HPDE6-E6E7 (cell line): ENCODE measurements around the gene WDR7.

ENCODE experiments used
- DNase-seq: peaks from one replicate; pipeline ENCODE4 v3.0.0; 2011; ENCODE audit warnings: missing footprints; ENCODE audit errors: extremely low spot score

Gene WDR7

DNA sequence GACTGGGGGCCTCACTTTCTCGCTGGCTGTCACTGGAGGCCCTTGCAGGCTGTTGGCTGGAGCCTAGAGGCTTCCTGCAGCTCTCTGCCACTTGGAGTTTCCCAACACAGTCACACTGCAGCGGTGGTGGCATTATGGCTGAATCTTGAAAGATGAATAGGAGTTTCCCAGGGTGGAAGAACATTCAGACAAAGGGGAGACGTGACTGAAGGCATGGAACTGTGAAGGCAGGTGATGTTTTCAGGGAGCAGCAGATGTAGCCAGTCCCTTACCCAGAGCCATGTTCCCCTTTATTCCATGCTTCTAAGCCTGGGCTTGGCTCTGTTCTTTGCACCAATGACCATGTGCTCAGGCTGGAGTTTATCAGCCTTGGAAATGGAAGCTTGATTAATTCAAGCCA, 389.0 kb downstream of the WDR7 start:
- no peak for DNase-seq

DNA sequence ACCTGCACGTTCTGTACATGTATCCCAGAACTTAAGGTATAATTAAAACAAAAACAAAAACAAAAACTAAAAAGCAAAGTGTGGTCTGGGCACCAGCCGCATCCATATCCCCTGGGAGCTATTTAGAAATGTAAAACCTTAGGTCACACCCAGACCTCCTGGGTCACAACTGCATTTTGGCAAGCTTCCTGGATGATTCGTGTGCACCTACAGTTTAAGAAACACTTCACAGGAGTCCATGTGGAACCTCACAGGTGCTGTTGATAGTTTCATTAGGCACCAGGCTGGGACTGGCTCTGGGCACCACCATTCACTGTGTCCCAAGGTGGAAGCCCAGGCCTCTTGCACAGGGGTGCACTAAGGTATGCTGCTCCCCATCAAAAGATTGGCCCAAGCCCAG, 392.1 kb downstream of the WDR7 start:
- no peak for DNase-seq

DNA sequence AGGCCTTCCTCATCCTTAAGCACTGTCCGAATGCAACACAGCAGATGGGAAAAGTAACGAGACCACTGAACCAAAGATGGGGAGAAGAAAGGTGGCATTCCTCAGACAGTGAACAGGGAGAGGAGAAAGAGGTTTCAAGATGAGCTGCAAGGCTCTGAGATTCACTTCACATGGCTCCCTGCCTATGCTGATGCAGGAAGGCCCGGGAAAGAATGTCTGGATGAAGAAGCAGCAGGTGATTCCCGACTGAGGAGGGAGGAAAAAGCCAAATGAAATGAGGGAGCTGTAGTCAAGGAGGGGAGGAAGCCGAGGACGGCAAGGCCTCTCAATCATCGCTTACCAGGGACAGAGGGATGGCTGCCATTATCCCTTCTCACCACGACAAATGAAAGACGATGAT, 397.2 kb downstream of the WDR7 start:
- DNase-seq: no peak

DNA sequence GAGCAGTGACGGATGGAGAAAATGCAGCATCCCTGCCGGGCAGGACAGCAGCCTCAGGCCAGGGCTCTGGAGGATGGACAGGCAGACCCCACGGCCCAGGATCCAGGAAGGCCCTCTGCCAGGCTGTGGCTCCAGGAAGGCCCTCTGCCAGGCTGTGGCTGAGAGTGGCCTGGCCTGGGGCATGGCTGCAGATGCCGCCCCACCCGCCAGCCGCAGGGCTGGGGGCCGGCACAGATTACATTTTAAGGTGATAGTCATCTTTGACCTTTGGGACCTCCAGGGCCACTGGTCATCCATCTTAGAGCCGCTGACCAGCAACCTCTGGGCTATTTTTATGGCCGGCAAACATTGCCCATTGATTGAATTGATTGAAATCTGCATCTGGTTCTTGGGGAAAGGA, 397.7 kb downstream of the WDR7 start:
- no peak for DNase-seq

DNA sequence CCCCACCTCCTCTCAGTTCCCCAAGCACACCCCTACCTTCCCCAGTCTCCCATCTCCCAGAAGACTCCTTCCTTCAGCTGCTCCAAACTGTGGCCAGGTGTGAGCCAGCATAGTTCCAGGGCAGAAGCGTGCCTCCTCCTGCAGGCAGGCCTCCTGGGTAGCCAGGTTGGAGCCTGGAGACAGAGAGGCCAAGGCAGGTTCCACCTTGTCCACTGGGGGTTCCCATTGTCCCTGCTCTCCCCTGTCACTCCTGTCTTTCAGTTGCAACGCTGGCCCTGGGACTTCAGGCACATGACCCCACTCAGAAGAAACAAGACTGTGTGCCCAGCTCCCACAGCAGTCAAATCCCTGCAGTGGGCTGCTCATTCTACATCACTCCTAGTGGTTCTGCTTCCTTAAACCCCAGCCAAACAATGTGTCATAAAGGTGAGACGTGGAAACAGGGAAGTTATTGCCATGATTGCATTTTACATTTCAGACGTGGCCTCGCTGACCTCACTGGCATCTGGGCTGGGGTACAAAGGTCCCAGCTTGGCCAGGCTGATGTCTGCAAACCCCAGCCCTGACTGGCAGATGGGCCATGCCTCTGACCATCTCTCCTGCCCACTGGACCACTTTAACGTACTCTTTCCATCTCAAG, 399.3 kb downstream of the WDR7 start:
- DNase-seq: no peak

DNA sequence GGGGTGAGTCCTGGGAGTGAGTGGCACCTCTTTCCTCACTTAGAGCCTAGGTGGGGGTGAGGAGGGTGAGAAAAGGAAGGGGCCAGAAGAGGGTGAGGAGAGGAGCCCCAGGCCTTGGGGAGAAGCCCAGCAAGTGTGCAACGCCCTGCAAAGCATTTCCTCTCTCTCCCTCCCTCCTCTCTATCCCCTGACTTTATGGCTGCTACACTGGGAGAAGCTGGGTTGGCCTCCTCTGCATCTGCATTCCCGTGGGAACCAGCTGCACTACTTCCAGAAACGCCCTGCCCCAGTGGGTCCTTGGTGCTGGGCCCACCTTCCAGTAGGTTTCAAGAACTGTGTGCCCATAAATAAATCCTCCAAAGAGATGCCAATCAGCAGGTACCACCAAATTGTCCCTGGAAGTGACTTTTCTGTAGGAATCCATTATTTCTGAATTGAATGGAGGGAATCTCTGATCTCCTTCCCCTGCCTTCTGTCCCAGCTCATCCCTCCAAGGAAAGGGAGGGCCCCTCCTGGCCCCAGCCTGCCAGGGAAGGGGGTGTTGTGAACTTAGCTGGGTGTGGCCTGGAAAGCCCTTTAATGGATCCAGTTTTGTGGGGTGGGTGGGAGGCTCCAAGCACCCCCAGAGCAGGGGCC, 400.0 kb downstream of the WDR7 start:
- DNase-seq: no peak

DNA sequence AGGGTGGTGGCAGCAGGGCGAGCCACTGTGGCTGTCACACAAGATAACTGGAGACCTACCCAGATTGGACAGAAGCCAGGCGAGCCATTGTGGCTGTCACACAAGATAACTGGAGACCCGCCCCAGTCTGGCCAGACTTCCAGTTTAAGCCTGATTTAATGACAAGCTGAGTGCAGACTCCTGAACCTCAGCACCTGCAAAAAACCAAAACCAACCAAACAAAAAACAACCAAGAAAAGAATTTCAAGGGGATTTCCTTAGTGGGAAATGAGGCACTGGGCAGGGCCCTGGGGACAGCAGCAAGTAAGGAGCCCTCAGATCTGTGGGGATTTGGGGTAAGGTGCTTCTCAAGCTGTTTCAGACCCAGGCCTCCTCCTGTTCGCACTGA, 400.5 kb downstream of the WDR7 start:
- DNase-seq: no peak

DNA sequence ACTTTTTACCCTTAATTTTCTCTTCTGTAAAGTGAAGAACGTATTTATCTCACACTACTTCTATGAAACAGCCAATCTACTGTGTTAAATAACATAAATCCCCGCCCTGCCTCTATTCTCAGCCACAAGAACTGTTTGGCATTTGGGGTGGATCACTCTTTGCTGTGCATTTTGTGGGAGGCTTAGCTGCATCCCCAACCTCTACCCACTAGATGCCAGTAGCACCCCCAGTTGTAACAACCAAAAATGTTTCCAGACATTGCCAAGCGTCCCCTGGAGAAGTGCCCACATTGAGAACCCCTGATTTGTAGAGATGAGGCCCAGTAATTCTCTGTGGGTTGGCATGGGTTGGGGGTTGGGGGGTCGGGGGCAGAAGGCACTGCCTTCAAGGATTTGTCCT, 401.0 kb downstream of the WDR7 start:
- DNase-seq: no peak

DNA sequence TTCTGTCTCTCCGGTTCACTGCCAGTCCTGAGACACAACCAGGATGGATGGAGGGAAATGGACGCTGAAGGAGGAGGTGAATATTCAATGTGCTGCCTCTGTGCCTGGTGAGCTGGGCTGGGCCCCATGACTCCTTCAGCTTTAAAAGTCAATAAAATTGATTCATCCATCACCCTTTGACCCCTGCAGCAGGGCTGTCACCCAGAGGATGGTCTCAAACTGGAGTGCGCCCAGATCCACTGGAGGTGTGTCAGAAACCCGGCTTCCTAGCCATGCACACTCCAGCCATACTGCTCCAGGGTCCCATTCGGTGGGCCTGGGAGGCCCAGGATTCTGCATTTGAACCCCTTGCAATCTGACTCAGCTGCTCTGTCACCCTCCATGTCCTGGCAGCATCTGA, 401.6 kb downstream of the WDR7 start:
- no peak for DNase-seq

DNA sequence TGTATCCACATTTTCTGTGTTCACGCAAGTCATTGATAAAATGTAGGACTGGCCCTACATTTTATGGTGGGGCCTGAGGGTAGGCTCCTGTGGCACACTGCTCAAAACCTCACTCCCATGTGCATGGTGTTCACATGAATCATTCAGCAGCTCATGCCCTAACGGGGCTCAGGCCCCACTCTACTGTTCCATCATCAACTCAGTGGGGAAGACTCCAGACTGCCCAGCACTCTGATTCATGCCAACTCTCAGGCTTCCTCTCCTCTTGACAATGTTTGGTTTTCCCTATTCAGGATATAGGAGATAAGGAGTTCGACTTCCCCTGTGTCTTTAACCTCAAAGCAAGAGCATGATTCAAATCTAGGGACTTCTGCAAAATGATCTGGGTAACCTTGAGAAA, 403.7 kb downstream of the WDR7 start:
- DNase-seq: no peak

DNA sequence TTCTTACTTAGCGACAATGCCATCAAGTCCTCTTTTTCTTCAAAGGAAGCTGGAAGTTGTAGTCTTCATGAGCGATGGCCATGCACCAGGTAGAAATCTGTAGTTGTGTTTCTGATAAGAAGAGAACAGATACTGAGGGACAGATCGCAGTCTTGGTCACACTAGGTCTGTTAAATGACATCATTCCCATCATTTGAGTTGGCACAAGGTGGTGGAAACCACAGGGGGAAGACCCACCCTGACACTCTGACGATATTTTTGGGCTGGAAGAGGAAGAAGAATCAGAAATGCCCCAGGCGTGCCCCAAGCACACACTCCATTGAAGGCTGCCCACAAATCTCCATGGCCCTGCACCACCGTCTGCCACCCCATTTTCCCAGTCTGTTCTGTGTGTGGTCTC, 406.7 kb downstream of the WDR7 start:
- DNase-seq: no peak

DNA sequence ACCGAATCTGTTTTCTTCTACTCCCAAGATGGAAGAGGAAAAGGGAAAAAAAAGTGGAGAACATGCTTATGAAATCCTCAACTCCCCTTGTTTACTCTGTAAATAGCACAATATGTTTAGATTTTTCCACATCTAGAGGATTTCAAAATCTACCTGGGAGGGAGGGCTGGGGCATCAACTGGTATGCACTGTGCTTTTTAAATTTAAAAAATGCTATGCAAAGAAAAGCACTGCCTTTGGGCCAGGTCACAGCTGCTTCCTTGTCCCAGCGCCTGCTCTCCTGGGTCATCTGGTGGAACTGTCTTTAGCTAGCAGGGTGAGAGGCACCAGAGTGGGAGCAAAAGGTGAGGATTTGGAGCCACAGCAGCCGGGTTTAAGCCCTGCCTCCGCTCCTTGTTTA, 407.6 kb downstream of the WDR7 start:
- no peak for DNase-seq

DNA sequence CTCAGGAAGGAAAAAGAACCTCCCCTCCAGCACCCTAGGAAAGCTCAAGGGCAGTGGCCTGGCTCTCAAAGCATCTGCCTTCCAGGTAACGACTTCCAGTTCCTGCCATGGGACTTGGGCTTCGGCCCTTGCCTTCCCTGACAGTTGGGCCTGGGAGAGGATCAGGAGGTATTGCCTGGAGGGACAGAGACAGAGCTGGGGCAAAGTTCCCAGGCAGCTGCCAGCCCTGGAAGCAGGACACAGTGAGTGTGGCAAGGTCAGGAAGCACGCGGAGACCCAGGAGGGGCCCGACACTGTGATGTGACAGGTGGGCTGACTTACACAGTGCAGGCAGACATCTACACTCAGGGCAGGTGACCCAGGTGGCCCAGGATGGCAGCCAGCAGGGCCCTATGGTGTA, 408.2 kb downstream of the WDR7 start:
- no peak for DNase-seq

DNA sequence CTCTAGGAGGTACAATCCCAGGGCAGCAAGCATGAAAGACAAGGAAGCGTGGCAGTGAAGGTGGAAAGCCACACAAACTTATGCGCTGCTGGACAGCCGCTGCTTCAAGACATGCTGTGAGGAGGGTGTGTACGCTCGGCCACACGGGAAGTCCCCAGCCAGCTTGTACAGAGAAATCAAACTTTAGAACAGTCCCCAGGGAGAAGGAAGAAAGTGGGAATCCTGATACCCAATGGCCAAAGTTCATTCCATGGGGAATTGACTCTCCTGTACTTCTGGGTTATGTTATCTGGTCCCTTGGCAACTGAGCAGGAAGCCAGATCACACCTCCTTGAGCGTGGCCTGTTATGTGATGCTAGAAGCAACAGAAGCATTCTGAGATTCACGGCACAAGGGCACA, 409.7 kb downstream of the WDR7 start:
- DNase-seq: no peak

DNA sequence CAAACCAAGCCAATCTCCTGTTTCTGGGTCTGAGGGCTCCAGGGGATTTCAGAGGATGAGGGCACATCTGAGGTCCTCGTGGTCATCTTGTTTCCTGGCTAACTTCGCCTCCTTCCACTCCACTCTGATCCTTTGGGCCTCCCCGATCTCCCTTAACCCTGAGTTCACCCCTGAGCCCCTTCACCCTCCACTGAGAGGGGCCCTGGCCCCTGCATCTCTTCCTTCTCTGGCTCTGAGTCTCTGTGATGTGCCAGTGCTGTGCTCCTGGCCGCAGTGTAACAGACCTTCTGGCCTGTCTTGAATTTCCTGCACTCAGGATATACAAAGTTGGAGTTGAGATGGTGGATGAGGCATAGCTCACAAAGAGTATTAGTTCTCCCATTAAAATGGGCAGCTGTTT, 411.0 kb downstream of the WDR7 start:
- DNase-seq: no peak

DNA sequence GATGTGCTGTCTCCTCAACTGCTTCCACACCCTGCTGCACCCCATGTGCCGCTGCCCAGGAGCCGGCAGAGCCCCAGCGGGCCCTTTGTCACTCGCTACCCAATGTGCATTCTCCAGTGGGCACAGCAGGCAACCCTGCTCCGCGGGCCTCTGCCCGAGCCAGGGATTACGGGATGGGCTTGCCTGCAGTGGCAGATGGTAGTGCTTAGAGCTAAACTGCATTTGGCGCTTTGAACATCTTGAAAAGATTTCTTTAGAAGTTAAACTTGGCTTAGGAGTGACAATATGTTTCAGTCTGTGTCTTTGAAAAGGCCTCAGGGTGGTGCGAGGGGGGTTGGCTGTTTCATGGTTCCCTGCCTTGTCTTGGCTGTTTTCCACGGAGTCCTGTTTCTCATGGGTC, 411.7 kb downstream of the WDR7 start:
- DNase-seq: no peak

DNA sequence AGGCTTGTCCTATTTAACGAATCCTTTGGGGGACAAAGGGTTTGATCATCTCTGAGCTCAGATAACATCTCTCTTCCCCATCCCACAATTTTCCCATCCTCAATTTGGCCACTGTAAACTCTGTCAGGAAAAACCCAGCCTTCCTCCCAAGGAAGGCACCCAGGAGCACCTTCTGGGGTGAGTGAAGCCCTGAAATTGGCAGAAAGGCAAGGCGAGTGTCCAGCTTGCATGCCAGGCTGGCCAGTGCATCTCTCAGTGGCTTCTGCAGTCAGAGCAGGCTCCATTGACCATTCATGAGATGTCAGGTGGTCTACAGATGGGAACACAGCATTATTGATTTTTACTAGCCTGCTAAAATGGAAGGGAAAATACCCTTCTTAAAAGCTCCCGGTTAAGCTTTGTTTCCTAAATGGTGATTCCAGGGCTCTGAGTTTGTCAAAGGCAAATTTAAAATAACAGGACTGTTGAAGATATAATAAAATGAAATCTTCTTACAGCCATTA, 412.5 kb downstream of the WDR7 start:
- DNase-seq: no peak

DNA sequence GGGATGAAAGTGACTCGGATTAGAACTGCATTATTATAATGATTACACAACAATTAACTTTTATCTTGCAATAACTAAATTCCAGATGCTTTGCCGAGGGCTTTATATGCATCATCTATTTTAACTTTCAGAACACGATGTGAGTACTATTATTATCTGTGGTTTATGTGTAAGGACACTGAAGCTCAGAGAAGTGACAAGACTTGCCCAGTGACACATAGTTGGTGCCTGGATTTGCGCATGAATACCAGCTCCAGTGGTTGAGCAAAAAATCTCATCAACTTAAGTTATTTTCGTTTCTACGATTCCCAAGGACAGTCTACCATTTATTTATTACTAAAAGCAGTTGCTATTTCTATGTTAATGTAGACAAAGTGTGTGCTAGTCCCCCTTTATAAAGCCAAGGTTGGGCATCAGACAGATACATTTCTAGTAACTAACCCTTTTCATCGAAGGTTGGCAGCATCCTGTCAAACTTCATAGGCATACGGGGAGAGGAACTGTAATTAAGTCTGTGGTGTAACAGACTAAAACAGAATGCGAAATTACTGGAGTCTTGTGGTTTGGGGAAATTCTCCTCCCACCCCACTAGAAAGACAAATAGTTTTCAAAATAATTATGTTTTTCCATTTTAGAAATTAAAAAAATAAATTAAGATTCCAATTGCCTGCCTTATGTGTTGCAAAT, 422.5 kb downstream of the WDR7 start:
- DNase-seq: no peak

DNA sequence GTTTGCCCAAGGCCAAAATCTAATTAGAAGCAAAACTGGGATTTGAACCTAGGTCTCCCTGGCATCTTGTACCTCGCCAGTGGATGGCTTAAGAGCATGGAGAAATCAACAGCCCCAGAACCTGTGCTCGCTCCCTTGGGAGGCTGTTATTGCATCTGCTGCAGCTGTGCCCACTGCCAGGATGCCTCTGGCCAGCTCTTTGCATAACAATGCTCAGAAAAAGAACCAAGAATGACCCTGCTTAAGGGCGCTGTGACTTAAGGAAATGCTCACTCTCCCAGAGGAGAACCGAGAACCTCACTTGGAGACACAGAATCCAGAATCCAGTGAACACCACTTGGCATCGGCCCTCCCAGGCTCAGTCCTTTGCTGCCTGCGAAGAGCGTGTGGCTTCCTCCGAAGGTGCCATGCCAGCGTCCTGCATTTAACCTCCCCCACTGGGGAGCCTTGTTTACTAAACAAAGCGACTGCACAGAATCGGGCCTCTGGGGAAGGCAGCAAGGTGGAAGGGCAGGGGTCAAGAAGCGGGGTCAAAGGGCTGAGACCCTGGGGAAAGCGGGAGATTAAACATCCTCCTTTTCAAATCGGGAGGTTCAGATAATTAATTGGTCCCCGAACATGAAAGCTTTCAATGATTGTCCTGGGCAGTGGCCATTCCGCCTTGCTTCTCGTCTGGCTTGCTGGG, 424.7 kb downstream of the WDR7 start:
- no peak for DNase-seq

DNA sequence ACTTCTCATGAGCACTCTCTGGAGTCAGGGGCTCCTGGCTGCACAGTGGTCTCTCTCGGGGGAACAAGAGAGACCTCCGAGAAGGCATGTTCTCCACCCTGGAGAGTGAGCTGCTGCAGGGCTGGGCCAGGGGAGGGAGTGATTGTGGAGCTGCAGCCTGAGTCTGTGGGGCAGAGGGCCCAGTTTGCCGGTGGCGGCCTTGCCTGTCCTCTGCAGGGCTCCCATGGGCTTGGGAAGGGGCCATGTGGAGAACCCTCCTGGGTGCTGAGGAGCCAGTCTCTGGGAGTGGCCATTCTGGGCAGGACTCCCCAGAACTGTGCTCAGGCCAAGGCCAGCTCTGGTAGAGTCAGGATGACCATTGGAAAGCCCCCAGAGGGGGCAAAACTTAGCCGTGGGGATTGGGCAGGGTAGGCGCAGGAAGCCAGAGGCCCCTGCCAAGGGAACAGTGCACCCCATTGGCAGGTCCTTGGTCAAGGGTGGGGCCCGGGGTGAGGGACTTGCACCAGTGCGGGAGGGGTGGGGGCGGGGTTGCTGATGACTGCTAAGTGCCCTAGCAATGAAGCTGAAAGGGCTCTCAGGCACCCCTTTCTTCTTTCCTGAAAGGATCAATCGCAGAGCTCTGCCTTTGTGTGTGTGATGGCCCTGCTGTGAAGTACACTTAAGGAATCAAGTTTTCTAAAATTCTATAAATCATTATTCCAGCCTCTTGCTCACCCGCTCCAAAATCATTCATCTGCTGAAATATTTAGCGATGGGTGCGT, 426.0 kb downstream of the WDR7 start:
- DNase-seq: no peak

DNA sequence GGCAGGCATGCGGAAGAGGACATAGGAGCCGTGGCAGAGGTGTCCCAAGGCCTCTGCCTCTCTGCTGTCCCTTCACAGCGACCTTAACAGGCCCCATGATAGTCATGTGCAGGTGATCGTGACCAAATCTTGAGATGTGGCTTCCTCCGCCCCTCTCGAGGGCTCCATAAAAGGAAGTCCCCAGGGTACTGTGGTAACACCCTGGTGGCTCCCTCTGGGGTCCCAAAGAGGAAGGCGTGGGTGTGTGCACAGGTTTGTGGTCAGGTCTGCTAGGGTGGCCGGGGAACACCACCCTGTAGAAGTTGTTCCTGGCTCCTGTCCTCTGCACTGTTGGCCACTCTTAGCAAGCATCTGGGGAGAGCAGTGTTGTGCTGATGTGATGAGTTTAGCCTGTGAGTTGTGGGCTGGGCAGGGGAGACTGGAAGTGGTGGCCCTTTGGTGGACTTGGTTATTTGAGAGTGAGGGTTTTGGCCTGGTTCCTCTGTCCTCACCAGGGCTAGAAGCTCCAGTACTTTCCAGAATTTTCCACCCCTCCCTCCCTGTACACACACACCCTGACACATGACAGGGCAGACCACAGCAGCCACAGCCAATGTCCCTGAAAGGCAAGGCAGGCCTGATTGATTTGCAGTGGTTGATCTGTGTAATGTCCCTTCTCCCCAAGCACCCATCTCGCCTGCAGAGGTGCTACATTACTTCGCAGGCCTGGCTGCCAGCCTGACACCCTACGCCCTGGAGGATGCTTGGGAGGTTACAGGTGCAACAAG, 426.8 kb downstream of the WDR7 start:
- DNase-seq: no peak
